GM18498 (cell line): ENCODE data around the gene SOX13.
A peak's percentile ranks its signal among the peaks of the same experiment; 100 is the strongest.

Source experiments
- ATAC-seq: cut with Tn5 transposase; IDR thresholded peaks from one replicate; pipeline ENCODE4 v1.9.1; 2021; ENCODE audit warnings: mild to moderate bottlenecking, moderate library complexity; ENCODE audit not compliant: unreplicated experiment

SOX13 gene

DNA sequence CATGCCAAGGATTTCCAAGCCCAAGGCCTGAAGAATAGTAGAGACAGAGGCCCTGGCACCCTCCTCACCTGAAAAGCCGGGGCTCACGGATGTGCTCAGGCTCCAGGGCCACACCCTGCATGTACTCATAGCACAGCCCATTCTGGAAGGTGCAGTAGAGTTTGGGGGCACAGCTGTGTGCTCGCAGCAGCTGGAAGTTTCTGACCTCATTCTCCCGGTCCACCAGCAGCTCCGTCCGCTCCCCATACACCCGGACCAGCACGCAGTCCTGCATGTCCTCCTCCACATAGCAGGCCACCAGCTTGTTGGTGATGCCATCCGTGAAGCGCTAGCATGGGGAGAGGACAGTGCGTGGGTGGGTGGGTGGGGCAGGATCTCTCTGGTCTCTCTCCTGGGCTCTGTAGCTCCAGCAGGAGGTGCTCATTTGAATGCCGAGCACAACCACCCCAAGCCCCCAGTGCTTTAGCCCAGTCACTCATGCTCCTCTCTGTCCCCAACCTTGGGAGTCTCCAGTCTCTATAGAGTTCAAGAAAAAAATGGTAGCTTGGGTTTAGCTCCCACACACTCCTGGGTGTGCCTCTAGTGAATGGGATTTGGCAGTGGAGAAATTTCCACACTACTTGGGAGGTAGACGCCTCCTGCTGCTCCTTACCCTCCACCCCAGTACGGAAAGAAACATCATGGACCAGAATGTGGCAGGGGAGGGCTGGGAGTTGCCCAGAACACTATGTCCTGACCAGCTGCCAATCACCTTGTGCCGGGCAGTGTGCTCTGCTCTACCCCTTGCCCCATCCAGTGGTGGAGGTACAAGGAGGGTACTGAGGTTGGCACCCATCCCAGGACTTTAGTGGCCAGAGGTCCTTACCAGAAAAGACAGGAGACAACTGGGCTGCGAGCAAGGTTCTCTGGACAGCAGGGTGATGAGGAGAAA is 77.0 kb downstream of the SOX13 start:
- no peak for ATAC-seq

DNA sequence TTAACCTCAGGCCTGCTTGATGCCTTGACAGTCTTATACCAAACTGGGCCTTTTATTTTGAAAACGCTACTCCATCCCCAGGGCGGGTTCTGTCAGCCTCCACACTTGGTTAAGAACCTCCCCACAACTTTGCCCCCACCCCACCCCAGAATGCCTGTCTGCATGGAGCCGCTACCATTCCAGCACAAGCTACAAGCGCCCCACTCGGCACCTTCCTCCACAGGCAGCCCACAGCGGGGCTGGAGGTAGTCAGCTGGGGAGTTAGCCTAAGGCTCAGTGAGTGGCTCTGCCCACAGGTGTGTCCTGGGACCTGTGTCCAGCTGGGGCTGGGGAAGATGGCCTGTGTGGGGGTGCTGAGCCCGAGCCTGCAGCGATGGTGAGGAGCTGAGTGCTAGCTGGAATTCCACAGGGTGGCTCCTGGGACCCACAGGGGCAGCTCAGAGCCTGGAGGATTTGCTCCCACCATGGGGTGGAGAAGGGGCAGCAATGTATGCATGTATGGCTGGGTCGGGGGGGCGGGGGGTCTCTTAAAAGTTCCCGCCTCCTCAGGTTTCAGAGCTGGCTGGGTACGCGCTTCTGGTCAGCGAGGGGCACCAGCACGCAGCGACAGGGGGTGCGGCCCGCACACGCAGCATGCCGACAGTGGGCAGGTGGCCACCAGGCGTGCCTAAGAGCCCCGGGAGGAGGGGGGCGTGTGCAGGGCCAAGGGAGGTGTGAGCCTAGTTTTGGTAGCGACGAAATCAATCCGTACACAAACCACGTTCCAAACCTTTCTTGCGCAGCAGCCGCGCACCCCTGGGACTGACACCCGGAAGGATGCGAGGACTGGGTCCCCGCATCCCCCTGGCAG is 78.0 kb downstream of the SOX13 start:
- no peak for ATAC-seq

DNA sequence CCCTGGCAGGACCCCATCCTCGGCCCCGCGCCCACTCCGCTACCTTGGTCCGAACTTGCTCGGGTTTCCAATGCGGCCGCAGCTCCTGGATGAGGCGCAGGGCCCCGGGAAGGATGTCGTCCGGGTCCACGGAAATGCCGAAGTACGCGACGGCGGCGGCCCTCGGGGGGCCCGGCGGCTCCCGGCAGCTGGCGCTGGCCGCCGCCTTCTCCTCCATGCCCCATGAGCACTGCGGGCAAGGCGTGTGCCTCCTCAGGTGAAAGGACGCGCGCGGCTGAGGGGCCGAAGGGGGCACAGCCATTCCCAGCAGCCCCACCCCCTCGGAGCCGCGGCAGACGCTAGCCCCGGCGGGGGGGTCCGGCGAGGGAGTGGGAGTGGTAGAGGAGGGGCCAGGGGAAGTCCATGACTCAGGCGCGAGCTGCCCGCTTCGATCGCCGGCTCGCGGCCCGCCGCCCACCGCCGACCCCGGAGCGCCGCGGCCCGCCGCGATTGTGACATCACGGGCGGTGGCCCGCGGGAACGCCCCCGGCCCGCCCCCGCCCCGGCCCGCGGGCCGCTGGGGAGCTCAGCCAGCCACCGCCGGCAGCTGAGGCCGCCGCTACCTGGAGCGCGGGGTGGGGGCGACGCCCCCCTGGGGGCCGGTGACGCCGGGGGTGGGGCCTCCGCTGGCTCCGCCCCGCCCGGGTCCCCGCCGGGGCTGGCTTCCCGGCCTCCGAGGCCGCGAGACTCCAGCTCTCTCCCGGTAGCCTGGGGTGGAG is 78.8 kb downstream of the SOX13 start, which contains the start of gene ETNK2:
Gene ETNK2, minus strand, starts transcription at position 493 of the 758 bp plus-strand sequence. Its CDS starts 192 bp downstream, at position 301.
- ATAC-seq = no peak

DNA sequence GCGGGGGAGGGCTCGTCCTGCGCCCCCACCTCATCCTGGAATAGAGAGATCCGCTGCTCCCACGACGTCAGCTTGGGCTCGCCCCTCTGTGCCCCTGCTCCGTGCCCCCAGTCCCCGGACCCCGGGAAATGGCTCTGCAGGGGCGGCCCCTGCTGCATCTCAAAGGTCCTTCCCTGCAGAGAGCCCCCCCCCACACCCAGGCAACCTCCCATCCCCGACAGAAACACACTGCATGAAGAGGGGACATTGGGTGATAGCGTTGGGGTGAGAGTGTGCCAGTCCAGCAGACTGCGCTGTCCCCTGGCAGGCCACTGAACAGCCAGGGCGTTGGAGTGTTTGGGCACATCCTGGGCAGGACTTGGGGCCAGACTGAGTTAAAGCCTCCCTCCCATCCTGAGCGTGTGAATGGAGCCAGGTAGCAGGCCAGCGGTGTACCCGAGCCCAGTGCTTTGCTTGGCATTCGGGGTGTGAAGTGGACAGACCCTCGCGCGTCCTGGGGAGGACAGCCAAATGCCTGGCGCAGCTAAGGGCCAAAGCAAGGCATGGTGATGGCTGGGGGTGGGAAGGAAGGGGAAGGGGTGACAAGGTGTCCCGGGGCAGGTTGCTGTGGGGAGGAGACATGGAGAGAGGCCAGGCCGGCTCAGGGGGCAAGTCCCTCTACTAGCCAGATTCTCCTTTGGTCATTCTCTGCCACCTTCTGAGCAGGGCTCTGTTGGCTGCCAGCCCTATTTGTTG is 79.6 kb downstream of the SOX13 start:
- ATAC-seq = no peak

DNA sequence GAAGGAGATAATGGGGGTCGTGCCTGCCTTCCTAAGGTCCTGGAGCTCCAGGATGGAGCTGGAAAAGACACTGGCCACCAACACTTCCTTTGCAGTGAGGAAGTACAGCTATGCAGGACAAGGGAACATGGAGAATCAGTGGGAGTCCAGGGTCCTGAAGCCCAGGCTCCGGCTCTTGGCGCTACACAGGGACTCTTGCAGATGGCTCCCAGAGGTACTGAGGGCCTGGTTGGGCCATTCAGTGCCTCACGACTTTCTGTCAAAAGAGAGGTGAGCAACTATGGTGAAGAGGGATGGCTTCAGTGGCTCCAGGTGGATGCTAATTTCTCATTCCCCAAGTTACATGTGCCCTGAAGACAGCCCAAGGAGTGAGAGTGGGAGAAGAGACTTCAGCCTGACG is 80.8 kb downstream of the SOX13 start:
- ATAC-seq = no peak

DNA sequence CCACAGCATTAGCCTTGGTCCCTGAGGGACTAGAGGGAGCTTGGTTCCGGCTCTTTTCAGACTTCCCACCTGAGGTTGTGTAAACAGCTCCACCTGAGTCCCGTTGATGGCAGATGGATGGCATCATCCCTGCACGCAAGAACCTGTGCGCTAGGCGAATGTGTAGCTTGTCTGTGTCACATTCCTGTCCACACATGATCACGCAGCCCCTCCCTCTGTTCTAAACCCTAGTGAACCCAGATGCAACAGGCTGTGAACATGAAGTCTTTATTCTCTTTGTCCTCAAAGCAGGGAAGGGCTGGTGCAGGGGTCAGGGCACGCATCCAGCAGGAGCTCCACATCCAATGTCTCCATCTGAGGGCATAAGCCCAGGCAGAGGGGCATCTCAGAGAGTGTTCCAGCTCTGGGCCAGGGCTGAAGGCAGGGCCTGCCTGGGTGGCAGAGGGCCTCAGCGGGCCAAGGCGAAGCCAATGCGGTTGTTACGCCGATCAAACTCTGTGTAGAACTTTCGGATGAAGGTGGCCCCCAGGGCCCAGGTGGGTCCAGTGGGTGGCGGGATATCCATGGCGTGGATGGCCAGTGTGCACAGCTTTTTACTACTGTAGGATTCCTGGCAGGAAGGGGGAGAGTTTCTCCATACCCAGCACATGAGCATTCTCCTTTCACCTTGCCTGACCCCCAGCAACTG is 81.8 kb downstream of the SOX13 start:
- ATAC-seq = no peak

DNA sequence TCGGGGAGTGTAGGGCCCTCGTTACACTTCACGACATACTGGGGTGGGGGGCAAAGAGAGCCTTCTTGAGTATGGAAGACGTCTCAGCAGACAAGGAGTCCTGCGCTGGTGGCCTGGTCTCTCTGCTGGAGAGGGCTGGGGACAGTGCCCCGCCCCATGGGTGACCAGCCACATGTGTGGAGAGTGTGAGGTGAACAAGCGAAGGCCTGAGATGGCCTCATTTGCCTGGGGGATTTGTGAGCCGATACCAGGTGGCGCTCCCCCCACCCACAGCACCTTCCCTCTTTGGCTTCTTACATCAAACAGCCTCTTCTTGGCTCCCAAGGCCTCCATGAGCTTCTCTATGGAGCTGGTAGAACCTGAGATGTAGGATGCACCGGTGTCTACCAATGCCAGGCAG is 83.0 kb downstream of the SOX13 start:
- ATAC-seq = no peak

DNA sequence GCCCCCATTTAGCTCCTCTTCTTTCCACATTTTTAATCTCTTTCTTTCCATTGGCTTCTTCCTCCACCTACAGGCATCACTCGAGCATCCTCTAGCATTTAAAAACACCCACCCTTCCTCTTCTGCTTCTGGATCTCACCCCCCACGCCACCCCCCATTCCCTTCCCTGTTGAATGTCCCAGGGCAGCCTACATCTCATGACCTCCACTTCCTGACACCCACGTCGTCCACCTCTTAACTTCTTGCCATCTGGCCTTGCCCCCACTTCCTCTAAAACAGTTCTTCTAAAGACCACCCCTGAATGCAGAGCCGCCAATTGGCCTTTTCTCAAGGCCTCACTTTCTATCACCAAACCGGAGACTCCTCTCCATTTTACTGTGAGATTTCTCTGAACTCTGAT is 85.0 kb downstream of the SOX13 start:
- no peak for ATAC-seq

DNA sequence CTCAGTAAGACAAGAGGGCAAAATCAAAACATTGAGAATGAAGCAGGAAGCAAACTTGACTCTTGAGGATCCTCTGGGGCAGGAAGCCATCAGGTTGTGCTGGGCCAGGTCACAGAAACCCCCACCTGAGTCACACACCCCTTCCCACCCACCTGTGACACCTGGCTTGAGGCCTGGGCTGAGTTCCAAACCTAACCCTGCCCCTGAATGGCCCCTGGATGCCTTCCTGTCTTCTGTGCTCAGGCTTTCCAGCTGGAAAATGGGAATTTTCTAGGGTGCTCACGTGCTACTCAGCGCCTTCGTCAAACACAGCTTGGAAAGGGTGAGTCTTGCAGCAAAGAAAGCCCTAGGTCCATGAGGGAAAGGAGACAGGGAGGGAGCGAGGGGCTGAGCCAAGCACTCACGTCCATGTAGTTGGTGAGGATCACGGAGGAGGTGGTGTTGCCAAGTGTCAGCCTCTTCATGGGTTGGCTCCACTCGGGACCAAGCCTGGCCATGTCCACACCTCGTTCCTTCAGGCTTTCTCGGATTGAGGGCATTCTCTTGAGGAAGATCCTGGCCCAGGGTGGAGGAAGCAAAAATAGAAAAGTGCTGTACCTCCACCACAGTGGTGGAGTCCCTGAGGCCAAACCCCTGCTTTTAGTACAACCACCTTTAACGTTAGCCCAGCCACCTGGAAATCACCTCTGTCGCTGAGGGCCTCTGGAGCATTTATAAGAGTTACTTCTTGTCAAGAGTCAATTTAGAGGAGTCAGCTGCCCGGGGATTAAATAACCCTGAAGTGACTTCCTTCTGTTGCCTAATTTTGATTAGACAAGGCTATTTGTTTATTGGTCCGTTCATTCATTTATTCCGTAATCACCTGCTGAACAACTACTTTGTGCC is 88.9 kb downstream of the SOX13 start:
- ATAC-seq = no peak

DNA sequence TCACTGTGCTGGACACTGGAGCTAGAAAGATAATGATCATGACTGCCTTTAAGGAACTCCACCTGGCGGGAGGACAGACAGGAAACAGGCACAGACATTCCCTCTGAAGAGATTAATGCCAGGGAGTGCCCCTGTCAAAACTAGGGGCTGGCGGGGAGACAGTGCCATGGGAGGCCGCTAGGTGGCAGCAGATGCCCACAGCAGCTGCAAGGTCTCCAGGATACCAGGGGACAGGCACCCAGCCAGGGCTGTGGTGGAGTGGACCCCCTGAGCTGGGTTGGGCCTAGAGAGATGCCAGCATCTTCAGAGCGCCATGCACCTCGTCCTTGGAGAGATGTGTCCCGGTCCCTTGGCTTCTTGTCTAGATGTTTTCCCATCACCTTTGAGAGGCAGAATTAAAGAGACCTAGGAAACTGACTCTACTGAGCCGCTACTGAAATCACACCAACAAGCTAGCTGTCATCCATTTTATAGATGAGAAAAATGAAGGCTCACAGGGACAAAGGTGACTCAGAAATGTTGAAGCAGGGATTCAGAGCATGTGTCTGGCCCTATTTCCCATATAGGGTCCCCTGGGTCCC is 89.7 kb downstream of the SOX13 start:
- ATAC-seq = peak; percentile 54

DNA sequence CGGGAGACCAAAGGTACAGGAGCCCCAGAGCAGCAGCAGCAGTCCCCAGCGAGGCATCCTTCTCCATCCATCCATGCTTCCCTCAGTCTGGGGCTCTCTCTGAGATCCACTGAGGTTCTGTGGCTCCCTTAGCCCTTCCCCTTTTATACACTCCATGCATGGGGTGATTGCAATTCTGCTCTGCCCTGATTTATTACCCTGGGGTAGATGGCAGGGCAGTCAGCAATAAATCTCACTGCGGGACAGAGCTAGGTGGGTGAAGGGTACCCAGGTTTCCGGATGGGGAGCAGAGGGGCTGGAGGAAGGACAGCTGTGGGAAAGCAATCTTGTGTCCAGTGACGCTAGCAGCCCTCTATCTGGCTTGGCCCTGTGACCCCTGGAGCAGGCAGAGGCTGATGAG is 93.3 kb downstream of the SOX13 start, which contains the start of gene REN:
Gene REN, minus strand, starts transcription at position 119 of the 400 bp plus-strand sequence. Its CDS starts 44 bp downstream, at position 75.
- ATAC-seq = no peak

DNA sequence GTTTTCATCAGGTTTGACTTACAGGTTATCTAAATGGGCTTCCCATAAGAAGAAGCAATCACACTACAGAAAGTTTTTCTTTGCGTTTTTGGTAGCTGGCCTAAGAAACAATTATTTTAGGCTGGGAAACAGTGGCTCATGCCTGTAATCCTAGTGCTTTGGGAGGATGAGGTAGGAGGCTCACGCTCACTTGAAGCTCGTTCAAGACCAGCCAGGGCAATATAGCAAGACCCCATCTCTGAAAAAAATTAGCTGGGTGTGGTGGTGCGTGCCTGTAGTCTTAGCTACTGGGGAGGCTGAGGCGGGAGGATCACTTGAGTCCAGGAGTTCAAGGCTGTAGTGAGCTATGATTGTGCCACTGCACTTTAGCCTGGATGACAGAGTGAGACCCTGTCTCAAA is 94.8 kb downstream of the SOX13 start:
- no peak for ATAC-seq

DNA sequence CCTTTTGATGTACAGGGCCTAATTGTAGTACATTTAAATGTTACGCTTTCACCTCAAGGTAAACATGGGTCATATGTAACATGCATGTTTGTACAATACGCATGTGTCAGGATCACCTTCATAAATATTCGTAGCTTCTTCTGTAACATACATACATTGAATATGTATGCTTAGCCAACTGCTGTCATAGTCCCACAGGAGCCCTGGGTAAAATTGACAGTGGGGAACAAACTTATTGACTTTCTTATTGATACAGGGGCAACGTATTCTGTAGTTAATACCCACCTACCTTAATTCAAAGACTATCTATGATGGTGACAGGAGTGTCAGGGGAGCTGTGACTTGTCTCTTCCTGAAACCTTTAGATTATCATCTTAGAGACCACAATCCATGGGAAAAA is 96.9 kb downstream of the SOX13 start:
- ATAC-seq = no peak

DNA sequence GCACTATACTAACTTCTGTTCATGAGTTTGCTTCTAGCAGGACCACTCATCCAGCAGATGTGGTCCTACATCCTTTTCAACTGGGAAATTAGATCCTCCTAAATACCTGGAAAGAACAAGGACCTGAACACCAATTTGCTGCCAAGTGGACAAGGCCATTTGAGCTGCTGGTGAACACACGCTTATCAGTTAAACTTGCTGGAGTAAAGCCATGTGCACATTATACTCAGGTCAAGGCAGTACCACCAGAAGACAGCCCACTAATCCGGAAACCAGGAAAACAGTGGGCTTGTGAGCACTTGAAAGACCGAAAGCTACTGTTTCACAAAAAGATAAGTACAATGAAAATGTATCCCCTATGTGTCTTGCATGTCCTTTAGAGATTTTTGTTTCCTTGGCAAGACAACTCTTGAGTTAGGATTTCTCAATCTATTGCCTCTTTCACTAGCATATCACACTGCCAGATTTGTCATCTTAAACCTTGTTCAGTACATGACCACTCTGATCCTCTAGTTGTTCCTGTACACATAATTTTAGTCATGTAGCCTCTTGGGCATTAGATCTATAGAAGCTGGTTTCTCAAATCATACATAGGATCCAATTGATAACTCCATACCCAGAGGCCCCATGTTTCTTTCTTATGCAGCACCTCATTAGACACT is 97.7 kb downstream of the SOX13 start:
- ATAC-seq = no peak

DNA sequence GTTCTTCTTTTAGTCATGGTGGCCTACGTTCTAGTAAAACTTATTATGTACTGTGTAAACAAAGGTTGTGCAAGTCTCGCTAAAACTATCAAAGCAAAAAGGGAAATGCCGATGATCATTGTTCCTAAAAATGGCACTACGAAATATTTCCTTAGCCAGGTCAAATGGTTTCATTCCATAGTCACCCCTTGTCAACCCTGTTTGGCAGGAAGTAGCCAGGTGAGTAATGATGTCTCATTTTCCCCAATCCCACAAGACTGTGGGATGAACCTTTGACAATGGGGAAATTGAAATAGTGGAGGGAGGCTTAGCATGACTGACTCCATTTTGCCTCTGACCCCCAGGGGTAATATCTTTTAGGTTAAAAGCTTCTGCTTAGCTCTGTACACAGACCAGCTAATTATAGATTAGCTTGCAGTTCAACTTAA is 98.8 kb downstream of the SOX13 start:
- no peak for ATAC-seq

DNA sequence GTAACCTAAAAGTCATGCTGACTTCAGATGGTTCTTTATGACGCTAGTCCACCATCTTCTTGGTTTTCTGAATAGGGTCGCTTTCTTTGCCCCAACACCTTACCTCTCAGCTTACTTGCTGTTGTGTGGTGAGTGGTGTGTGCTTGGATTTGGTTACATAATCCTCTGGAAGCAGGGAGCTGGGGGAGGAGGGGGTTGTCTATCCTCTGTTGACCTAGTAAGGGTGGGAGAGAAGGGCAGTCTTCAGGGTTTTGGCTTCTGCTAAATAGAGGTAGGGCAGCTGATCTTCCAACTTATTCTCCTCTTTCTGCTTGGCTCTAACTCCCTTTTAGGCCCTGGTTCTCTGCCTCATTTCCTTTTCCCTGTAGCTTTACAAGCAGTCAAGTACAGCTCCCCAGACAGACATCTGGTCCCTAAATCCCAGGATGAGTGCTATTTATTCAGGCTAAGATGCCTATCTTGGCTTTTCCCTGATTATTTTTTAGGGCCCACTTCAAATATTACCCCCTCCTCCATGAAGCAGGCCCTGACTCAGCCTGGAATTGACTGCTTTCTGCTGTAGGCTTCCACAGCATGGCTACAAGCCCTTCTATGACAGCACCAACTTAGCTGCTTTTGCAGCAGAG is 99.6 kb downstream of the SOX13 start:
- ATAC-seq = no peak

DNA sequence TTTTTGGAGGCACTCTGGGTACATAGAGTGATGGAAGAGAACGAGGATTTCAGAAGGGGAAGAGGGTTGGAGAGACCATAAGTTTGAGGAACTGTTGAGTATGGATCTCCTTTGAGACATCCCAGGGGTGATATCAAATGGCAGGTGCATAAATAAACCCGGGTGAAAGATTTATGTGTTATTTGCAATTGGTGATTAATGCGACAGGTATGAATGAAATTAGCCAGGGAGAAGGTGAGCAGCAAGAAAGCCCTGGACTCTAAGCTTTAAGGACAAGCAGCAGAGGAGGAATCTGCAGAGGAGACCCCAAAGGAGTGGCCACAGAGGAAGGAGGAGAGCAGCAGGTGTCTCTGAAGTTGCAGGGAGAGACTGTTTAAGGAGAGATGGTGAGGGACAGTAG is 102.0 kb downstream of the SOX13 start:
- no peak for ATAC-seq
